SJSA1 (cell line): Measurements from ENCODE around the gene PRDM7. TPM values are rescaled to one million over a fixed set of nuclear protein-coding genes. Genes with fewer than 3 reads are reported as not detected.
"Not testable (repeated sequence)": the region's sequence is repeated elsewhere in the genome, so short reads cannot be mapped to it uniquely, and the experiment has no call there.

ENCODE experiments used
- DNase-seq, 2 experiments: peaks; one replicate each; pipeline ENCODE4 v3.0.0-alpha.2; 2015 to 2020; ENCODE audit warnings: low spot score in 2 of 2, low read depth in 1 of 2
- H3K27ac ChIP-seq: fragments of 250-450 bp; sonication (Bioruptor Pico); 2 replicates; pipeline ENCODE4 v1.5.1; 2020; ENCODE audit warnings: mild to moderate bottlenecking, moderate library complexity
- H3K27me3 ChIP-seq: fragments of 250-450 bp; sonication (Bioruptor Pico); replicated peaks from 2 replicates; pipeline ENCODE4 v1.5.1; 2020; ENCODE audit warnings: mild to moderate bottlenecking, moderate library complexity
- H3K36me3 ChIP-seq: fragments of 250-450 bp; sonication (Bioruptor Pico); 2 replicates; pipeline ENCODE4 v1.5.1; 2020; ENCODE audit warnings: mild to moderate bottlenecking
- H3K4me1 ChIP-seq: fragments of 250-450 bp; sonication (Bioruptor Pico); replicated peaks from 2 replicates; pipeline ENCODE4 v1.6.1; 2021; ENCODE audit warnings: mild to moderate bottlenecking
- H3K4me3 ChIP-seq: fragments of 250-450 bp; sonication (Bioruptor Pico); 2 replicates; pipeline ENCODE4 v1.5.1; 2020; ENCODE audit warnings: mild to moderate bottlenecking
- H3K9me3 ChIP-seq: fragments of 250-450 bp; sonication (Bioruptor Pico); replicated peaks from 2 replicates; pipeline ENCODE4 v1.5.1; 2020; ENCODE audit warnings: mild to moderate bottlenecking
- total RNA-seq: library from RNA; depleted of rRNA; stranded (reverse); fragments of >200 nt; shearing (Covaris generic); gene quantifications from 2 replicates; pipeline ENCODE4 v1.2.3, GENCODE V29; 2014; rRNA removed

Gene PRDM7
- total RNA-seq: not detected in 2 replicates

DNA sequence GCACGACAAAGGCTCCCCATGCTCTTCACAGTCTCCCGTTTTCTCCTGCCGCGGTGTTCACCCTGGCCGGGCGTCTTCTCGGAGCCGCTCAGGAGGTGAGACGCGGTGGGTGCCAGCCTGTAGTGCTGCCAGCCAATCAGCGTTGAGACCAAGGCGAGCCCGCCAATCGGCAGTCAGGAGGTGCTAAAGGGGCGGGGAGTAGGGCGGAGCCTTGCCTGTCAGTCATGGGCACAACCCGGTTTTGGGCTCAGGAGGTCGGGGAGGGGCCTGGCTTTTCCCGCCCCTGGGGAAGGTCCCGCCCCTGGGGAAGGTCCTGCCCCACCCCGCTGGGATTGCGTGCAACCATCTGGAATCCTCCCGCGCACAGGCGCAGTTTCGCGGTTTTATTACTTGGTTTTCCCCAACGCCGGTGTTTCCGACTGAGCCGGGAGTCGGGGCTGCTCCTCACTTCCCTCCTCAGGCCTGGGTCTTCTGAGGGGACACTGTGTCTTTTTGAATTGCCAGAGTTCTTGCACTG is at the start of gene PRDM7:
PRDM7 (minus strand) TSS at position 92 of the 517 bp plus-strand sequence. CDS start 1,421 bp downstream, outside the sequence.
- H3K36me3 ChIP-seq: no peaks in the 10 kb centered on the region
- peak; percentile 98 to 99 for DNase-seq
- H3K4me1 ChIP-seq: peaks cover 13% of the 10 kb centered on the region
- H3K4me3 ChIP-seq: peak within 1 kb of the TSS; percentile 24
- peak within 1 kb of the TSS; percentile 14; the same call in 1 of the 2 replicates for H3K27ac ChIP-seq
- H3K27me3 ChIP-seq: no peaks in the 10 kb centered on the region
- no peaks in the 10 kb centered on the region for H3K9me3 ChIP-seq

DNA sequence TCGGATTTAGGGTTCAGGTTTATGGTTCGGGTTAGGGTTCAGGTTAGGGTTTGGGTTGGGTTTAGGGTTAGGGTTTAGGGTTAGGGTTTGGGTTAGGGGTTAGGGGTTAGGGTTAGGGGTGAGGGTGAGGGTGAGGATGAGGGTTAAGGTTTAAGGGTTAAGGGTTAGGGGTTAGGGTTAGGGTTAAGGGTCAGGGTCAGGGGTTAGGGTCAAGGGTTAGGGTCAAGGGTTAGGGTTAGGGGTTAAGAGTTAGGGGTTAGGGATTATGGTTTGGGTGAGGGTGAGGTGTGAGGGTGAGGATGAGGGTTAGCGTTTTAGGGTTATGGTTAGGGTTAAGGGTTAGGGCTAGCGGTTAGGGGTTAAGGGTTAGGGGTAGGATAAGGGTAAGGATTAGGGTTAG is 44.7 kb upstream of the PRDM7 start:
- not testable (repeated sequence) for H3K27ac ChIP-seq, H3K4me1 ChIP-seq, H3K36me3 ChIP-seq, H3K4me3 ChIP-seq, H3K27me3 ChIP-seq, DNase-seq, H3K9me3 ChIP-seq

DNA sequence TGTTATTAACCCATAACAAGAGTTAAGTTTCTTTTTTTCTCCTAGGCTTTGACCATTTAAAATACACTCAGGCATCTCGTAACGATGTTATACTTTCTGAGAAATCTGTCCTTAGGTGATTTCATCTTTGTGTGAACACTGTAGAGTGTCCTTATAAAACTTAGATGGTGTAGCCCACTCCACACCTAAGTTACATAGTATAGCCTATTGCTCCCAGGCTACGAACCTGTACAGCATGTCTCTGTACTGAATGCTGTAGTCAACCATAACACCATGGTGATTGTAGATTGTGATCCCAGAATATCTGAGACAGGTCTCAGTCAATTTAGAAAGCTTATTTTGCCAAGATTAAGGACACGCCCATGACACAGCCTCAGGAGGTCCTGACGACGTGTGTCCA is 30.5 kb upstream of the PRDM7 start:
- not testable (repeated sequence) for H3K36me3 ChIP-seq, H3K4me1 ChIP-seq, H3K27ac ChIP-seq, H3K9me3 ChIP-seq, H3K4me3 ChIP-seq, DNase-seq, H3K27me3 ChIP-seq

GRCh38 chr16:90107060-90107459 is 29.9 kb upstream of the PRDM7 start:
- H3K27ac ChIP-seq, H3K9me3 ChIP-seq, H3K4me3 ChIP-seq, H3K4me1 ChIP-seq, H3K36me3 ChIP-seq, DNase-seq, H3K27me3 ChIP-seq: not testable (repeated sequence)

- not testable (repeated sequence) for H3K27me3 ChIP-seq, H3K27ac ChIP-seq, DNase-seq, H3K4me1 ChIP-seq, H3K4me3 ChIP-seq, H3K9me3 ChIP-seq, H3K36me3 ChIP-seq
Observed at GRCh38 chr16:90106271-90106670, 29.1 kb upstream of the PRDM7 start.

GRCh38 chr16:90104725-90105124 is 27.6 kb upstream of the PRDM7 start:
- not testable (repeated sequence) for H3K27me3 ChIP-seq, DNase-seq, H3K27ac ChIP-seq, H3K4me3 ChIP-seq, H3K36me3 ChIP-seq, H3K9me3 ChIP-seq, H3K4me1 ChIP-seq

DNA sequence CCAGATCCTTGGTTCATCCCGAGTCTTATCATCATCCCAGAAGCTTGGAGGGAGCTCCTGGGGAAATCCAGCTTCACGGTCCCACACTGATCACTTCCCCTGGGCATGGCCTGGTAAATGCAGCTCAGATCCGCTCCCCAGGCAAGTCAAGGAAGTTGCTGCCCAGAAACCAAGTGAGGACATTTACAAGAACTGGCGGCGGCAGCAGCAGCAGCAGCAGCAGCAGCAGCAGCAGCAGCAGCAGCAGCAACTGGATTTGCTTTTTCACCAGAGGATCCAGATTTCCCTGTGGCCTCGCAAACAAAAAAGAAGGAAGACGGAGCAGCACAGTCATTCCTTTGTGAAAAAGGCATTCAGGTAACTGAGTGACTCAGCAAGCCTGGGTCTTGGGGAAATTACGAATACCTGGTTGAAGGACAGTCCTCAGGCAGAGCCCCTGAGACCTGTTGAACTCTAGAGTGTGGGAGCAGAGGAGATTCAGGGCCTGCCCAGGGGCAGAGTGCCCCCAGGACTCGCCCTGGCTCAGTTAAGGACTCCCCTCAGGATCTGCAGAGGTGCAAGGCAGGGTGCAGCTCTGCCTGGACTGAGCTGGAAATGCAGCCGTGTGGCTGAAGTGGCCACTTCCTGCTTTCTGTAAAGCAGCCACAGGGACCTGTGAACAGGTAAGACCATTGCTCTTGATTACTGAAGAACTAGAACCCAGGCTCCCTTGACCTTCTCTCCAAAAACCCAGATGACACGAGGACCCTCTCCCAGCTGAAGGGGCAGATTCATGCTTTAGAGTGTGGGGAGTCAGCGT is 25.2 kb upstream of the PRDM7 start:
- not testable (repeated sequence) for DNase-seq, H3K27ac ChIP-seq, H3K4me3 ChIP-seq, H3K4me1 ChIP-seq, H3K36me3 ChIP-seq, H3K27me3 ChIP-seq, H3K9me3 ChIP-seq

GRCh38 chr16:90101332-90101731 is 24.2 kb upstream of the PRDM7 start:
- not testable (repeated sequence) for H3K4me1 ChIP-seq, H3K27ac ChIP-seq, DNase-seq, H3K4me3 ChIP-seq, H3K27me3 ChIP-seq, H3K9me3 ChIP-seq, H3K36me3 ChIP-seq

DNA sequence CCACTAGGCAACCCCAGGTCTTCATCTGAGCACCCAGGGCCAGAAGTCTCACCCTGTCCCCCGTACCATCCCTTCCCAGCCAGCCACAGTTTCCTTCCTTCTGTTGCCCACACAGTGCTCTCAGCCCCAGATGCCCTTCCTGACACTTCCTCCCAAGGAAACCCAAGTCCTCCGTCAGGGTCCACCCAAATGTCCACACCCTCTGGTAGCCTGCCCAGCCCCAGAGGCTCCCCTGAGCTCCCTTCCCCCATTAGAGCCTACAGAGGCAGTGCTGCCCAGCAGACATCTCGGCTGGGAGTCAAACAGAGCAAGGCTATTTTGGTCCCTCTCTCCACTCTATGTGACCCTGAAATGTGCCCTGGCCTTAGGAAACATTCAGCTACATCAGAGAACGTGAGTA is 23.7 kb upstream of the PRDM7 start:
- not testable (repeated sequence) for H3K36me3 ChIP-seq, H3K27ac ChIP-seq, H3K9me3 ChIP-seq, H3K27me3 ChIP-seq, H3K4me1 ChIP-seq, DNase-seq, H3K4me3 ChIP-seq

DNA sequence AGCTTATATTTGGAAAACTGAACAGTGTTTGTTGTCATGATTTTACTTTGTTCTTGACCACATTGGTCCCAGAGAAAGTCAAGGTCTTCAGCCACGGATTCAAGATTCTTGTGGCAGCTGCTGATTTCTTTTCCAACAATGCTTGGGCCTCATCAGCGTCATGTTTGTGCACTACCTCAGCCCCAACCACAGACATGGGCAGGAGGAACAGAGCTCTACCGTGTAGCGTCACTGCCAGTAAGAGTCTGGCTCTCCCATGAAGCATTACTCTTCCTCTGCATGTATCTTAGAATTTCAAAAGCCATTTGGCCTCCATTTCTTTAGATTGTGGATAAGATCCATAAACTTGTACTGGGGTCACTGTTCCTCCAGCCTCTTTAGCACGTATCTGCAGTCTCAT is 23.1 kb upstream of the PRDM7 start:
- H3K27ac ChIP-seq, H3K27me3 ChIP-seq, DNase-seq, H3K36me3 ChIP-seq, H3K9me3 ChIP-seq, H3K4me3 ChIP-seq, H3K4me1 ChIP-seq: not testable (repeated sequence)

DNA sequence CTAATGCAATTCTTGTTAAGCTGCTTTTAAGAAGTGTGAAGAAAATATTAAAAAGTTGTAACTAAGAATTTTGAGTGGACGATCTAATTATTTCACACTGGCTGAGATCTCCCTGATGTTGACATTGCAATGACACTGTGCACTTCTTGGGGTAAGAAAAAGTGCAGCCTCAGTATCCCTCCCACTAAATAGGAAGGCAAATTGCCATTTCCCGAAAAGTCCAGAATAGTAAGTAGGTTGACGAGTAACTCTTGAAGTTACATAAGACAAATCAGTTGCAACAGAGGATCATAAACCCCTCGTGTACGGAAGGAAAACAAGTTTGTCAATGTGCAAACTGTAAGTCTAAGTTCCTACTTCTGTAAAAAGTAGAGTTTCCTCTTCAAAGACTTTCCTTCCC is 21.8 kb upstream of the PRDM7 start:
- H3K9me3 ChIP-seq, H3K27me3 ChIP-seq, H3K36me3 ChIP-seq, H3K4me3 ChIP-seq, H3K4me1 ChIP-seq, DNase-seq, H3K27ac ChIP-seq: not testable (repeated sequence)

GRCh38 chr16:90097010-90097684 is 20.0 kb upstream of the PRDM7 start:
- not testable (repeated sequence) for H3K27me3 ChIP-seq, H3K27ac ChIP-seq, DNase-seq, H3K4me1 ChIP-seq, H3K36me3 ChIP-seq, H3K9me3 ChIP-seq, H3K4me3 ChIP-seq

GRCh38 chr16:90094791-90095190 is 17.7 kb upstream of the PRDM7 start:
- H3K4me3 ChIP-seq, H3K27me3 ChIP-seq, H3K4me1 ChIP-seq, H3K27ac ChIP-seq, H3K9me3 ChIP-seq, H3K36me3 ChIP-seq: not testable (repeated sequence)
- peak in 1 of 2 experiments; percentile 24 for DNase-seq

DNA sequence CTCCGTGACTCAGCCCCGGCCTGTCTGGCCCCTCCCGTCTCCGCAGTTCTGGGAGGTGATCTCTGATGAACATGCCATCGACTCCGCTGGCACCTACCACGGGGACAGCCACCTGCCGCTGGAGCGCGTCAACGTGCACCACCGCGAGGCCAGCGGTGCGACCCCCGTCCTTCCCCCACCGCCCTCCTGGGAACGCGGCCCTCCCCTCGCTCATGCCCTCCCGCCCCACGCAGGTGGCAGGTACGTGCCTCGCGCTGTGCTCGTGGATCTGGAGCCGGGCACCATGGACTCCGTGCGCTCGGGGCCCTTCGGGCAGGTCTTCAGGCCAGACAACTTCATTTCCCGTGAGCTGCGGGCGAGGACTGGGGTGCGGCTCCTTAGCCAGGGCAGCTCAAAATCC is 17.2 kb upstream of the PRDM7 start:
- not testable (repeated sequence) for H3K9me3 ChIP-seq, H3K4me3 ChIP-seq, H3K27me3 ChIP-seq, H3K27ac ChIP-seq, H3K4me1 ChIP-seq, H3K36me3 ChIP-seq
- peak in 1 of 2 experiments; percentile 19 for DNase-seq
